Activated B cell treated with CpG ODN at 0.5 μM for 24 hours (primary cell): ENCODE measurements around the gene MED20. TPM values are rescaled to one million over a fixed set of nuclear protein-coding genes. Genes with fewer than 3 reads are reported as not detected.

ENCODE experiments used
- ATAC-seq: fragments of 200-7000 bp; cut with Tn5 transposase; one replicate; pipeline ENCODE4 v1.10.0; 2021; ENCODE audit warnings: low read depth, mild to moderate bottlenecking, moderate library complexity
- CTCF ChIA-PET: fragments of 350-600 bp; sonication (Branson Sonifier 250); formaldehyde crosslinking; loops from one replicate; lab custom pipeline; 2021; ENCODE audit warnings: antibody characterized with exemption; lab: Charles Lee
- POLR2A ChIA-PET: fragments of 350-600 bp; sonication (Branson Sonifier 250); formaldehyde crosslinking; loops from one replicate; lab custom pipeline; 2021; ENCODE audit warnings: antibody characterized with exemption; lab: Charles Lee
- DNase-seq: peaks from one replicate; pipeline ENCODE4 v3.0.0; 2022
- H3K27ac Mint-ChIP-seq: one replicate; pipeline ENCODE4 v1.8.0; 2020; ENCODE audit warnings: mixed read lengths
- H3K27me3 Mint-ChIP-seq: one replicate; pipeline ENCODE4 v1.8.0; 2021; ENCODE audit warnings: mixed read lengths
- H3K36me3 Mint-ChIP-seq: one replicate; pipeline ENCODE4 v1.8.0; 2021; ENCODE audit warnings: low read depth, mixed read lengths
- H3K4me1 Mint-ChIP-seq: one replicate; pipeline ENCODE4 v1.8.0; 2021; ENCODE audit warnings: mixed read lengths
- H3K4me3 Mint-ChIP-seq: one replicate; pipeline ENCODE4 v1.8.0; 2020; ENCODE audit warnings: mild to moderate bottlenecking, mixed read lengths
- H3K9me3 Mint-ChIP-seq: one replicate; pipeline ENCODE4 v1.8.0; 2020; ENCODE audit warnings: mixed read lengths
- intact Hi-C: fragments of 100-400 bp; cut with micrococcal nuclease; formaldehyde crosslinking; loops from one replicate; pipeline ENCODE4 v1.15.1; 2024
- total RNA-seq: library from RNA; stranded (reverse); gene quantifications from 2 replicates; pipeline ENCODE4 v1.2.3, GENCODE V29; 2022
- TF ChIP-seq, protein P1 (sequence below): fragments of 200-600 bp; IDR thresholded peaks from one replicate; pipeline ENCODE4 v1.8.0; 2022; ENCODE audit warnings: antibody characterized with exemption, mild to moderate bottlenecking

The MED20 gene
- total RNA-seq, 1 donor from 2014 or later = 21.1 TPM

DNA sequence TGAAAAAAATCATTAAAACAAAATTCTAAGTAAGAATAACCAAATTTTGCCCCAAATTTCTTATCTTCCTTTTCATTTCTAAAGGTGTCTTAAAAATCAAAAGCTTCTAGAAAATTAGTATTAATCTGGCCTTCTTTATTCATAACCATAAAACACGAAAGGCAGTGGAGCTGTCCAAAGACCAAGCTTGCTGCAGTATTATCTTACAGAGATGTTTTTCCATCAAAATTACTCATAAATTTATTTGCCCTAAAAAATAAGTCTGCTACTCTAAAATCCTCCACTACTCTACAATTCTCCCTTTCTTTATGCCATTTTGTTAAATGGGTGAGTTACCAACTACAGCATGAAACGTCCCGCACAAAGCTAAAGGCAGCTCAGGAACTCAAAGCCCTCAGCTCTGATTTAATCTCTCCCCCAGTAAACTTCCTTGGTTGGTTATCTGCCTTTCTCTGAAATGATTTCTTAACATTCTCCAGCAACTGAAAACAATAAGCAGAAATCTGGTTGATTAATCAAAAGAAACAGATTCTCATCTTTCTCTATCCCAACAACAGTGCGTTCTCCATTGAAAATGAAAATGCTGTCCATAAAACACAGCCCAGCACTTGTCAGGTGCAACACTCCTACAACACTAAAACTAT, 27.9 kb downstream of the MED20 start:
- H3K27me3 Mint-ChIP-seq = no peaks in the 10 kb centered on the region
- ChIA-PET CTCF (no interaction called here), POLR2A (interaction anchor here (0.7 kb wide), 1 partner anchor 45 kb away, joined by 3 read pairs; no protein-coding TSS in a partner anchor)
- ATAC-seq (no peak), DNase-seq (no peak)
- H3K4me1 Mint-ChIP-seq = peaks cover 14% of the 10 kb centered on the region
- intact Hi-C loops = no loop called here
- TF ChIP-seq, protein P1, sequence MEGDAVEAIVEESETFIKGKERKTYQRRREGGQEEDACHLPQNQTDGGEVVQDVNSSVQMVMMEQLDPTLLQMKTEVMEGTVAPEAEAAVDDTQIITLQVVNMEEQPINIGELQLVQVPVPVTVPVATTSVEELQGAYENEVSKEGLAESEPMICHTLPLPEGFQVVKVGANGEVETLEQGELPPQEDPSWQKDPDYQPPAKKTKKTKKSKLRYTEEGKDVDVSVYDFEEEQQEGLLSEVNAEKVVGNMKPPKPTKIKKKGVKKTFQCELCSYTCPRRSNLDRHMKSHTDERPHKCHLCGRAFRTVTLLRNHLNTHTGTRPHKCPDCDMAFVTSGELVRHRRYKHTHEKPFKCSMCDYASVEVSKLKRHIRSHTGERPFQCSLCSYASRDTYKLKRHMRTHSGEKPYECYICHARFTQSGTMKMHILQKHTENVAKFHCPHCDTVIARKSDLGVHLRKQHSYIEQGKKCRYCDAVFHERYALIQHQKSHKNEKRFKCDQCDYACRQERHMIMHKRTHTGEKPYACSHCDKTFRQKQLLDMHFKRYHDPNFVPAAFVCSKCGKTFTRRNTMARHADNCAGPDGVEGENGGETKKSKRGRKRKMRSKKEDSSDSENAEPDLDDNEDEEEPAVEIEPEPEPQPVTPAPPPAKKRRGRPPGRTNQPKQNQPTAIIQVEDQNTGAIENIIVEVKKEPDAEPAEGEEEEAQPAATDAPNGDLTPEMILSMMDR = no peak
- H3K27ac Mint-ChIP-seq = no peak overlapping the region
- H3K4me3 Mint-ChIP-seq = no peak overlapping the region
- H3K9me3 Mint-ChIP-seq = no peaks in the 10 kb centered on the region
- peaks cover 8% of the 10 kb centered on the region for H3K36me3 Mint-ChIP-seq

DNA sequence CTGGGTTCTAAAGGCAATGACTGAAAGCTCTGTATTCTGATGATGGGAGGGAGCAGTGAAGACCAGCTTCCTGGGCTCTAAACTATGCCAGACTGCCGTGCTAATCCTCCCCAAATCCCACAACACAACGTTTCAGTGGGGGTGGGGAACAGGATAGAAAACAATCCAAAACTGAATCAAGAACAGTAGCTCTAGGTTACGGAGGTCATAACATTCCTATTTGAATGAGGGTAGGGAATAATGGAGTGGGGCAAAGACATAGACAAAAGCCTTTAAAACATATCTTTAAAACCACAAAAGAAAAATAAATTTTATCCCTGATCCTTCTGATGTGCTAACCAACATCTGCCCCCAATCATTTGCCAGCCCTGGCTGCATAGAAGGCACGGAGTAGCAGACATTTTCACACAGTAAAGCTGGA, 33.6 kb downstream of the MED20 start:
- TF ChIP-seq, protein P1 = no peak
- Mint-ChIP-seq H3K36me3 (no peaks in the 10 kb centered on the region), H3K27ac (no peak overlapping the region), H3K4me1 (no peaks in the 10 kb centered on the region), H3K9me3 (no peaks in the 10 kb centered on the region), H3K4me3 (no peak overlapping the region), H3K27me3 (no peaks in the 10 kb centered on the region)
- ChIA-PET CTCF (interaction anchor here (1.4 kb wide), 2 partner anchors 12 to 34 kb away, joined by 3 to 4 read pairs; partner anchors contain the start of genes BYSL and MED20), POLR2A (no interaction called here)
- ATAC-seq (no peak), DNase-seq (no peak)
- intact Hi-C loops = no loop called here

DNA sequence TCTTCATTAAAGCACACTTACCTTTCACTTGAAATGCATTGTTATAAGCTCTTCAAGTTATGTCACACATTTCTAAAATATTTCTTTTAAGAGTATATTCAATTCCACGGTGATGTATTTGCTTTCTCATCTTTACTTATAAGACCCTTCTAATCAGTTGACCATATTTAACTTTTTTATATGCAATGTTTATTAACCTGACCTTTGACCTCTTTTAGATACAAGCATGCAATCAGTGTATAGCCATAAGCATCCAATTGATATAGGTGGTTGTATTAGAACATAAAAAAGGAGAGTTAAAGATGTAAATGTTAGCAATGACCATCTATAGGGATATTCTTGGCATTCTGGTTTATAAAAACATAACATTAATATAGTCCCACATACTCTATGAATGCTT, 35.0 kb downstream of the MED20 start:
- Mint-ChIP-seq H3K4me1 (no peaks in the 10 kb centered on the region), H3K36me3 (no peaks in the 10 kb centered on the region), H3K9me3 (no peaks in the 10 kb centered on the region), H3K27ac (no peak overlapping the region), H3K4me3 (no peak overlapping the region), H3K27me3 (no peaks in the 10 kb centered on the region)
- CTCF ChIA-PET = no interaction called here
- intact Hi-C loops = no loop called here
- no peak for DNase-seq
- POLR2A ChIA-PET = interaction anchor here (0.6 kb wide), 2 partner anchors 10 to 933 kb away, joined by 3 read pairs; partner anchors contain the start of gene USP49
- TF ChIP-seq, protein P1 = no peak
- ATAC-seq = no peak

DNA sequence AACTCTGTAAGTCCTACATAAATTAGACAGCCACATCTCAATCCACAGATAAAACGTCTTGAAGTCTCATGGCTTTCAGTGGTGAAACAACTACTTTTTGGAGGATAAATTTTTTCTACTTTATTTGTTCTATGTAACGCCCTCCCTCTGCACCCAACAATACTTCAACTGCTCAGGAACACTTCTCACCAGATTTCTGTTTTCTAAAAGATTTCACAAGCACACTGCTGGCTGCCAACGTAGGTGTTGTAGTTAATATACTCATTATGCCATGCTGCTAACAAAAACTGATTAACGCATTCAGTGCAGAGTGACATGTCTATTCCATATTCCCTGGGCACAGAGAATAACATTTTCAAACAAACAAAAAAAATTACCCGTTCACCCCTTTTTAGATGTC, 36.0 kb downstream of the MED20 start:
- intact Hi-C loops = no loop called here
- ATAC-seq = no peak
- Mint-ChIP-seq H3K36me3 (no peaks in the 10 kb centered on the region), H3K4me1 (no peaks in the 10 kb centered on the region), H3K9me3 (no peaks in the 10 kb centered on the region), H3K27me3 (no peaks in the 10 kb centered on the region), H3K27ac (no peak overlapping the region), H3K4me3 (no peak overlapping the region)
- TF ChIP-seq, protein P1 = no peak
- DNase-seq = no peak
- ChIA-PET POLR2A (no interaction called here), CTCF (no interaction called here)

DNA sequence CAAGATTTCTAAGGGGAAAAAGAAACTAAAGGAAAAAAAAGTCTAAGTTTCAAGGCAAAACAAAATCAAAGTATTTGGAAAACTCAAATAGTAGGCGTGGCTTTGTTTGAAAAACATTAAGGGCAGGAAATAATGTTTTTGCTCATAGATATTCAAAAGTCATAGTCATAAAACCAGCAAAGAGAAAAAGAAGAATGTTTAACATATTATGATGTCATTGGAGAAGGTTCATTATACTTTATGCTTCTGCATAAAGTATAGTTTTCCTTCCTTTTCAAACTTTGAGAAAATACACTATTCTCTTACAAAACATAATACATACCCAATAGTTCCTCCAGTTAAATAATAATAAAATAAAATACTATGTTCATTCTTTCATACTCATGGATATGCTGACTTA, 39.4 kb downstream of the MED20 start:
- no peaks in the 10 kb centered on the region for H3K36me3 Mint-ChIP-seq
- intact Hi-C loops = no loop called here
- no peaks in the 10 kb centered on the region for H3K9me3 Mint-ChIP-seq
- H3K4me3 Mint-ChIP-seq = no peak overlapping the region
- TF ChIP-seq, protein P1 = no peak
- no peaks in the 10 kb centered on the region for H3K27me3 Mint-ChIP-seq
- POLR2A ChIA-PET = interaction anchor here (0.6 to 0.7 kb wide), 2 partner anchors 128 to 439 kb away, joined by 3 to 6 read pairs; no protein-coding TSS in a partner anchor
- no peaks in the 10 kb centered on the region for H3K4me1 Mint-ChIP-seq
- CTCF ChIA-PET = no interaction called here
- H3K27ac Mint-ChIP-seq = no peak overlapping the region
- DNase-seq (no peak), ATAC-seq (no peak)
